Activated CD4-positive, CD25-positive, alpha-beta regulatory T cell (primary cell): ENCODE results near the gene PIK3R4.

Experiments
- DNase-seq, 4 experiments: peaks; one replicate each; lab custom pipeline; 2025; lab: John Stamatoyannopoulos, UW

Gene PIK3R4

DNA sequence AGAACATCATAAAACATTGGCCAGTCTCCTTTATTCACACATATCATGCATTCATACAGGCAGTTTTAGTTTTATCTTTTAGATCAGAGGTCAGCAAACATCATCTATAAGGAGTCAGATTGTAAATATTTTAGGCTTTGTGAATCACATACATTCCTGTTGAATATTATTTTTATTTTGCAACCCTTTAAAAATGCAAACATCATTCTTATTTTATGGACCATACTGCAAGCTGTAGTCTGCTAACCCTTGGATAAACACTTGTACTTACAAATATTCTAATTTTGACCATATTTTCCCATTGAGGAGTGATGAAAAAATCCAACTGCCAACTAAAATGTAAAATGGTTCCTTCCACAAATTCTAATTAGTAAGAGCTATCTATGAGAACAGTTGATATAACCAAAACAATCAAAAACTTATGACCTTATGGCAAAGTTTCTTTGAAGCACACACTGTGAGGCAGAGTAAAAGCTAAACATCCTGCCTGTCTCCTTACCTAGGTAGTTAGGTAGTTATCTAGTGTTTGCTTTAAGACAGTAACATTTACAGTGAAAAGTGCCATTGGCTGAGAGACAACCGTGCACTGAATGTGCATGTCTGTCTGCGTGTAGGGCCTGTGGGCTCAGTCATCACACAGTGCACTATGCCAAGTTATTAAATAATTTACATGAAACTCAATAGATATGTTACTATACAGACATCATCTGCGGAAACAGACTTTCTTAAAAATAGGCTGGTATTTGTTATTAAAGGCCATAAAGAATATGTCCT is 57.7 kb downstream of the PIK3R4 start:
- no peak for DNase-seq

DNA sequence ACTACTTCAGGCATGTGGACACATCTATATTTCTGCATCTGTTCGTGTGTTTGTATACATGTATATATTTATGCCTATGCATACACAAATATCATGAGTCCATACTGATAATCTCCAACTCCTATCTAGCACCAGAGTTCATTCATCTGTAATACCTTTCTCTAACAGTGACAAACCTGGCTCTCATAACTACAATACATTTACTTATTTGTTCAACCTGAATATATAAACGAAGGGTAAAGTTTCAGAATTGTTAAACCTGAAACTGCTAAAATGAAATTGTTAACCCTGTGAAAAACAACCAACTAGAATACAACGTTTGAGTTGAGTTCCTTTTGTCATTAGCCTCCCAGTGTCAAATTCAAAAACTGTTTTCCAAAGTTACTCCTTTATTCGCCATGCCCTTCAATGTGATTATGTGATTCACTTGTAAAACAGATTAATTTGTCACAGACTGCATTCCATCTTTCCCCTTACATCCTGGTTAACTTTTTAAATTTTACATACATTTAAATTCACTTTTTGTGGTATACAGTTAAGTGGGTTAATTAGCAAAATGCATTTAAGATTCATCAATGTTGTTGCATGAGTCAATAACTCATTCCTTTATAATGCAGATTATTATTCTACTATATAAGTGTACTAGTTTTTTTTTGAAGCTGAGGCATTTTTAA is 58.5 kb downstream of the PIK3R4 start:
- DNase-seq = no peak

DNA sequence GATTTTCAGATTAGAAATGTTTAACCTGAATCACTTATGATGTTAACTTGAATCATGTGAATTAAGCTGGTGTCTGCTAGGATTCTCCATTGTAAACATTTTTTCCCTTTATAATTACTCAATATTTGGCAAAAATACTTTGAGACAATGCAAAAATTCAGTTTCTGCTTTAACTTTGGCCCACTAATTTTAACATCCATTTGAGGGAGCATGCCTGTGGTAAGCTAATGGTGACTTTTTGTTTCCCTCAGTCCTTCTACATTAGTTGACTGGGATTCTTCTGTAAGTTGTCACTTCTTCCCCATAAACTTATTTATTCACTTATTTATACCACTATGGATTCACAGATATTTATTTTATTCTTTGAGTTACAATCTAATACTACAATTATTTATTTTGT is 59.3 kb downstream of the PIK3R4 start:
- DNase-seq = no peak

DNA sequence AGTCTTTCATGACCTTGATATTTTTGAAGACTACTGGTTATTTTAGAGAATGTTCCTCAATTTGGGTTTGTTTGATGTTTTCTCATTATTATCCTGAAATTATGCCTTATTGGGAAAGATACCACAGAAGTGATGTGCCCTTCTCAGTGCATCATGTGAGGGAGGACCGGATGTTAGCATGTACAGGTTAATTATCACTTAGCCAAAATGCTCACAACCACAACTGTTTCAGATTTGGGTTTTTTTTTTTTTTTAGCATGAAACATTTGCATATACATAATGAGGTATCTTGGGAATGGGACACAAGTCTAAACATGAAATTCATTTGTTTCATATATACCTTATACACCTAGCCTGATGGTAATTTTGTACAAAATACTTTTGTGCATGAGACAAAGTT is 59.8 kb downstream of the PIK3R4 start:
- DNase-seq = no peak

DNA sequence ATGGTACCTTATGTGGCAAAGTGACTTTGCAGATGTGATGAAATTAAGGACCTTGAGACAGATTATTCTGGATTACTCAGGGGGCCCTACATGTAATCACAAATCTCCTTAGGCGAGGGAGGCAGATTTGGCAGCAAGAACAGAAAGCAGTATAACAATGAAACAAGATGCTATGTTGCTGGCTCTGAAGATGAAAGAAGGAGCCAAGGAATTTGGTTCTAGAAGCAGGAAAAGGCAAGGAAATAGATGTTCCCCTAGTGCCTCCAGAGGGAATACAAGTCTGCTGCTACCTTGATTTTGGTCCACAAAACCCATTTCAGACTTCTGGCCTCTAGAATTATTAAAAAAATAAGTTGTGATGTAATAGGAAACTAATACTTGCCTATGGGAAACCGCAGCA is 64.5 kb downstream of the PIK3R4 start:
- DNase-seq = no peak

DNA sequence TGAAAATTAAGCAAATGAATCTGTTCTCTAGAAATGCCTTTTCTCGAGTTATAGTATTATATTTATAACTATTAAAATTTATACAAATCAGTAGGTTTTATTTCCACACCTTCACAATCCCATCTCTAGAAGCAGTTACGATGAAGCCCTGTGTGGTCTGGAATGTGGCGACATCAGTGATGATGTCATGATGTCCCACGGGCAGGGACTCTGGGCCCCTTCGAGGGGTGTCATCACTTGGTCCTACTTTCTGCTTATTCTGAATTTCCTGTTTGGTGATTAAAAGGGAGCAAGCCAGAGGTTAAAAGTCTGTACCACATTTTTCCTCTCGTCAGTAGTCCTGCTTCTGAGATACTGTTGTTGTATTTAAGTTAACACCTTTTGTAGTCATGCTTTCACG is 67.4 kb downstream of the PIK3R4 start:
- no peak for DNase-seq

DNA sequence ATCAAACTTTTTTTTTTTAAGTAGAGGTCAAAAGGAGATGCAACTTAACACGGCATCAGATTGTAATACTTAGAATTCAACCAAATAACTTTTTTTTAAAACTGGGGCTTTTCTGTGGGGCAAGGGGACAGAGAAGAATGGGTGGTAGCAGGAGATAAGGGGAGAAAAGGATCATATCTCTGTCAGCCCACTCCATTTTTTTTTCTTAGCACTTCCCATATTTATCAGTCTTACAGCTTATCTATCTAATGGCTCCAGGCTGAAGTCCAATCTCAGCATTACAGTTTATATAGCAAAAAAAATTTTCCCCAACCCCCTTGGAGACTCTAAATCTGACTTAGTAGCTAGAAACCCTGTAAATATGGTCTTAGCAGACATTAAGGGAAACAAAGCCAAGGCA is 69.3 kb downstream of the PIK3R4 start:
- DNase-seq = no peak

DNA sequence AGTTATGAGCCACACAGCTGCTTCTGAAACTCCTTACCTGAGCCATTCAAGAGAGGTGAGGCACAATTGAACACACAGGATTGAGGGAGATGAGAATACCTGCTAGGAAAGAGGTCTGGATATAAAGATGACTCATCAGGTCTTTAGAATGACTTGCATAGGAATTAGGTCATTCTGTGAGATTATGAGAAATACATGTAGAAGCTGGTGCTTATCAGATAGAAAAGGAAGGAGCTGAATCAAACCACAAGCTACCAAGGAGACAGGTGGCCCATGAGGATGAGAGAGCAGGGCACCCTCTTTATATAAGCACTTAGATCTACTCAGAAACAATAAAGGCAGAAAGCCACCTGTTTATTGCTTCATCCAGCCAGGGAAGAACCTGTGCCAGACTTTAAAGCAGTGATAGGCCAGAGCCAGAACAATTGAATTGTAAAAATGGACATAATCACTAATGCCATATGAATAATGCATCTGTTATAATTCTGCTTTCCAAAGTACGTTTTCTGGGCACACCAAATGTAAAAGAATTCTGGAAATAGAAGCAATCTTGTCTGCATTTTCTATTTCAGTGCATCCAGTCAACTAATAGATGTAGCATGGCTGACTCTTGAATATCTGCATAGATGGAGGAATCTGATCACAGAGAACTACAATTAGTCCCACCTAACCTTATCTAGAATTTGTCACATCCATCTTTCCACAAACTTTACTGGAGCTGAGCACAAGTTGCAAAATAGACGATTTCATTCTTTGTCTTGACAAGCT is 74.9 kb downstream of the PIK3R4 start:
- no peak for DNase-seq

DNA sequence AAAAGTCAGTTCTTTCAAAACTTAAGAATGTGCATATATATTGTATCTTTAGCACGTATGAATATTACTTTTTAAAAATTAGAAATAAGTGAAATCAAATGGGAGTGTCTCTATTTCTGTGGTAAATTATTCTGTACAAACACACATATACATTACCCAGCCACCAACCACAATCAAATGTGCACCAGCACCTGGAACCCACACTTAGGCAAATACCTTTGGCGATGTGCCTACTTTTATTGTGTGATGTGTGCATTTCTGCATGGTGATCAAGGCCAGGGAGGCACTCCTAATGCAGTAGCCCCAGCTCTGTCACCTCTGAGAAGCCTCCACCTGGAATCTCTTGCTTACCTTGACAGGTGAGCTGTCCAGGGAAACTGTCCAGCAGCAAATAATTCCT is 76.9 kb downstream of the PIK3R4 start:
- DNase-seq = no peak

DNA sequence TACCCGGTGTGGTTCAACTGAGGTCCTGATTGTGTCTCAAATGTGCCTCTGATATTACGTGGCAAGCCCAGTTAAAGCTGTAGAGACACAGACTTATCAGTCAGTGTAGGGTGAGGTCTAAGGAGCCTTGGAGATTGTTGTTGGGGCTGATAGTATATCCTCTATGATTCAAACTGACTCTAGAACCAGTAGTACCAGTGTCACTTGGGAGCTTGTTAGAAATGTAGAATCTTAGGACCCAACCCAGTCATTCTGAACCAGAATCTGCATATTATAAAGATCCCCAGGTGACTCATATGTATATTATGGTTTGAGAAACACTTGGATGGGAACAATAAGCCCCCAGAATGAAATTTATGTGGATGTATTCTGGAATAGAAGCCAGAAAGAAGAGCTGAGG is 83.5 kb downstream of the PIK3R4 start:
- no peak for DNase-seq

DNA sequence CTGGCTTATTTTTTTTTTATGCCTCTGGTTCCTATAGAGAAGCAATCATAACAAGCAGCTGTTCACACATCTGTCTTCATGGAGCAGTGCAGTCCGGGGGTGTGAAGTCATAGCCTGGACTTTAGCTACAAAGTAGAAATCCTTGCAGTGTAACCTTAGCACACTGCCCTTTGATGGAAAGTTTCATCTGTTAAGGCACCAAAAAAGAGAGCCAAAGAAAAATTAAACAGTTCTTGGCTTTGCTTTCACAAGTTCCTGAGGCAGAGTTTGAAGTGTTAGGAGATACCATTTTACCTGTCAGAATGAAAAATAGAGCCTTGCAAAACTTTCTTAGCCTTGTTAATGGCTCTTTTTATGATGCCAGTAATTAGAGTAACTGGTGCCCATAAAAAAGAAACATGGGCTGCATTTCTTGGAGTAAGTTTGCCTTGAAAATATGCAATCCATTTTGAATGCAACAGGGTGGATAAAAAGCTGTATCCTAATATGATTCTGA is 84.1 kb downstream of the PIK3R4 start:
- DNase-seq = no peak

DNA sequence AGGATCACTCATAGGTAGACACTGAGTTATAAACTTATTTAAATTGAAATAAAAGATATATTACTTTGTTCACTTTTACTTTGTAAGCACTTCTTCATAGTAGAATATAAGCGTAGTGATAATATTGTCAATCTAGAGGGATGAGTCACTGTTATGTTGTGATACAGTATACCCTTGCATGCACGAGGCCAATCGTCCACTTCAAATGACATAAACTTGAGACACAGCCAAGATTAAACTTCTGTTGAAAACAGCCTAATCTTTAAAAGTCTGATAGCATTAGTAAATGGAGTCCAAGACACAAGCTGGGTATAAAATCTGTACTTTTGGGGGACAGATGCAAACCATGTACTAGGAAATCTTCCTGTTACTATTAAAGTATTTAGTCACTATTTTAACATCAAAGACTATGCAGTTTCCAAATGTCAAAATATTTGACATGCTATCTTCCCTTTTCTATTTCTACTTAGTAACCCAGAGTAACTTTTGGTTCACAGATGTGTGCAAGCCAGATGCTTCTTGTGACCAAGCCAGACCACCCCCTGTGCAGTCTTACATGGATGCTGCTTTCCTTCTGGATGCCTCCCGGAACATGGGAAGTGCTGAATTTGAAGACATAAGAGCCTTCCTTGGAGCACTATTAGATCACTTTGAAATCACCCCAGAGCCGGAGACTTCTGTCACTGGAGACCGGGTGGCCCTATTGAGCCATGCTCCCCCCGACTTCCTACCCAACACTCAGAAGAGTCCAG is 85.3 kb downstream of the PIK3R4 start:
- no peak for DNase-seq

DNA sequence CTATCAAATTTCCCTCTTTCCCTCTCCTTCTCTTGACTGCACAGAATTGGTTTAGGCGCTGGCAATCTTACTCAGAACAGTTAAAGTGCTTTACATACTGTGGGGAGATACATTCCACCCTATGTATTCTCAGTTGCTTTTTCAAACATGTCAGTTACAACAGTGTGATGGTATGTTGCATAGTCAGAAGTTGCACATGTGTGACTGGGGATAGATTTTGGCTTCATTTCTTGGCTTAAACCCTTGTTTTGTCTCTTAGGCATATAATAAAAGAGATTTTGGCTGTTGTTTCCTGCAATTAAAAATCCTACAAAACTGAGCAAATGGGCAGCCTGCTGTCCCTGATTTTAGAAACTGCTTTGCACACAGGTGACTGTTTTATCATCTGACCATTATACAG is 86.7 kb downstream of the PIK3R4 start:
- DNase-seq = no peak

DNA sequence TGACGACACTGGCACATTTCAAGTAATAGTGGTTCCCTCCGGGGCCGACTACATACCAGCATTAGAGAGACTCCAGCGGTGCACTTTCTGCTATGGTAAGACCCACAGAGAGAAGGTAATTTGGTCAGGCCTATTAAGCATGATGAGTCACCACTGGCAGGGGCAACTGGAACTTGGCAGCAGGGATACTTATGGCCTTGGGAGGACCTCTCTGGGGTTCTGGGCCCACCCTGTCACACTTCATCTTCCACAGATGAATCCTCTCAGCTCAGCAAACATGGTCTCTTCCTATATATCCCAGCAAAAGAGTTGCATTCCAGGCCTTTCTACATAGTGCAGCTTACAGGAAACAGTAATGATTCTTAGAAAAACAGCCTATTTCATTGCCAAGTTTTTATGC is 88.0 kb downstream of the PIK3R4 start:
- DNase-seq = no peak

DNA sequence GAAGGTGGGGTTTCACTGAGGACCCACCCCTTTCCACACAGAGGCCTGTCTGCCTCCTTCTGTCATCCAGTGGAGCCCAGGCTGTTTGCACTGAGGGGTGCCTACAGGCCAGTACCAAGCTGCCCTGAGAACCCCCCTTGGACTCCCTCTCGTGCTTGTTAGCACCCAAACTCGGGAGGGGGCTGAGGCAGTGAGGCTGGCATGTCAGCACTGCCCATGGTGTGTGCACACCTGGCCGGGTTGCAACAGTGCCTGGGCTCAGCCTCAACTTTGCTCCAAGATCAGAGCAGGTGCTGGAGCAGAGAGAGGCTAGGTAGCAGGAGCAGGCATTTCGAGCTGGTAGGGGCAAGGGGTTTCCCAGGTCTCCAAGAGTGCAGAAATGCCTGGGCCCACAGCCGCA is 90.0 kb downstream of the PIK3R4 start:
- no peak for DNase-seq

DNA sequence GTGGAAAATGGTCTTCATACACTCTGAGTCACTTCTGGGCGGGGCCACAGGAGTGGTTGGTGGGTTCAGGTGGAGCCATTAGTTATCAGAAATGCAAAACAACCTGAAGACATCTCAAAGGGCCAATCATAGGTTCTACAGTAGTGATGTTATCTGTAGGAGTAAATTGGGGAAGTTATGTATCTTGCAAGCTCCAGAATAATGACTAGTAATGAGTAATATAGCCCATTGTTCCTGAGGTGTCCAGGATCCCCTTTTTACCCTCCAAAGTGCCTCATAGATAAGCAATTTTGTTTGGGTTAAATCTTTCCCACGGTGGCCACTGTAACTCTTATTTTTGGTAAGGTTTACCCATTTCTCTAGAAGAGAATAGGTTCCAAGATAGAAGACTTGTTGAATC is 91.7 kb downstream of the PIK3R4 start:
- no peak for DNase-seq

DNA sequence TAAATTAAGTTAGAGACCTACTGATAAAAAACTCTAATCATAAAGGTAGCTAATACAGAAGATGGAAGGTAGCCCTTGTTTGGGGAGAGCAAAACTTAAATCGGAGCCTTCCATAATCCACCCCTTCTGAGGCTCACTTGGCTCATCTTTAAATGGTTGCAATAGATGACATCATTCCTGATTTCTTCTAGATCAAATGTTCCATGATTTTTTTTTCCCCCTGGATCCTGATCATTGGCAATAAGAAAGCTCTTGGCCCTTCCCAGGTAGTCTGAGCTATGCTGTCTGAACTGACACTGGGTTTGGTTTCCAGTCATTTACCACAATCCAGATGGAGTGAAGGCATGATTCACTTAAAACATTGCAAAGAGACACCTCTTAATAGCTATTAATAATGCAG is 92.5 kb downstream of the PIK3R4 start:
- no peak for DNase-seq

DNA sequence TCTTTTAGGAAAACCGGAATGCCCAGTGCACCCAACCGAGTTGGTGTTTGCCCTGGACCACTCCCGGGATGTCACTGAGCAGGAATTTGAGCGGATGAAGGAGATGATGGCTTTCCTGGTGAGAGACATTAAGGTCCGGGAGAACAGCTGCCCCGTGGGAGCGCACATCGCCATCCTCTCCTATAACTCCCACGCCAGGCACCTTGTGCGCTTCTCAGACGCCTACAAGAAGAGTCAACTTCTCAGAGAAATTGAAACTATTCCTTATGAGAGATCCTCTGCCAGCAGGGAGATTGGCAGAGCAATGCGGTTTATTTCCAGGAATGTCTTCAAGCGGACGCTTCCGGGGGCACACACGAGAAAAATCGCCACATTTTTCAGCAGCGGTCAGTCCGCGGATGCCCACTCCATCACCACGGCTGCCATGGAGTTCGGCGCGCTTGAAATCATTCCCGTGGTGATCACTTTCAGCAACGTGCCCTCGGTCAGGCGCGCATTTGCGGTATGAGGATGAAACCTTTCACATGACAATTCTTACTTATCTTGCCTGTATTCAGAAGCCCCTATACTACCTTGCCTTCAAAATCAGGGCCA is 97.5 kb downstream of the PIK3R4 start:
- no peak for DNase-seq

DNA sequence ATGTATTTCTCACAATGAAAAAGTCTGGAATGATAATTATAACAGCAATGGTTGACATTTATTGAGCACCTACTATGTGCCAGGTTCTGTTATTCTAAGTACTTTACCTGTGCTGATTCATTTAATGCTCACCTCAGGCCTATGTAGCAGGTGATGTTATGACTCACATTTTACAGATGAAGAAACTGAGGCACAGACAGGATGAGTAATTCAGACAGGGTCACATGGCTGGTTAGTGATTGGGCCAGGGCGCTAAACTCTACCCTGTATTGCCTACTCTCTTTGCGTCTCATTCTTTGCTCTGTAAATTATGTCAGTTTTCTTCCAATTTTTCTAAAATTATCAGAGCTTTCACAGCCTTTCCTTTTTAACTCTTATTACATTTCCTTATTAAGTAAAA is 98.3 kb downstream of the PIK3R4 start:
- no peak for DNase-seq

DNA sequence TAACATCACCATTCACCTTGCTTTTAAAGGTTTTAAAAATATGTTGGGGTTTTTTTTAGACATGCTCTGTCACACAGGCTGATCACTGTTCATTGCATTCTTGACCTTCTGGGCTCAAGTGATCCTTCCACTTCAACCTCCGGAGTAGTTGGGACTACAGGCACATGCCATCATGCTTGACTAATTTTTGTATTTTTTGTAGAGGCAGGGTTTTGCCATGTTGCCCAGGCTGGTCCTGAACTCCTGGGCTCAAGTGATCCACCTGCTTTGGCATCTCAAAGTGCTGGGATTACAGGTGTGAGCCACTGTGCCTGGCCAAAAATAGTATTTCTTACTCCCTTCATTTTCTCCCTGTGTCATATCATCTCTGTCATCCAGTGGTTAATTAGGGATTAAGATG is 101.4 kb downstream of the PIK3R4 start:
- DNase-seq = no peak

DNA sequence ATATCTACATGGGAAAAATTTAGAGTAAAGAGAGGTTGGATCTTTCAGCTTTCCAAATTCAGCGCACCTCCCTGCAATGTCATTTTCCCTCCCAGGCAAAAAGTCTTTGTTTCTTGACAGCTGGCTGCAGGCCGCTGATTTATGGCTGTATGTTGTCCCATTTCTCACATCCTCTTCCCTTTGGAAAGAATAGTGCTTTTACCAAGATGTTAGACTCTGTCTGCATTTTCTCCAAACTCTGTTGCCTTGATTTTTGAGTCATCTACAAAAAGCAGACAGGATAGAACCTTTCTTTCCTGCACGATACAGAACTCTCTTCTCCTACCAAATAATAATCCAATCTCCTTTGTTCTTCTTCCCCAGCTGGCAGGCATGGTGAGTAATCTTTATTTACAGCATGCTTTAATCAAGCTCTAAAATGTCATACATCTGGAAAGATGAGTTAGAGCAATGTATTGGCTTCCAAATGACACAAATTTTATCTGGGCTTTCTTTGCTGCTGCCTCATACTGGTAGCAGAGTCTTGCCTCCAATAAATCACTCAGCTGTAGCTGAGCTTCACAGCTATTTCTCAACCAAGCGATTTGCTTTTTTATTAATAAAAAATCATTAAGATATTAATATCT is 101.9 kb downstream of the PIK3R4 start:
- no peak for DNase-seq
